B cell (primary cell): ENCODE data around the gene OS9. TPM values are rescaled to one million over a fixed set of nuclear protein-coding genes. Genes with fewer than 3 reads are reported as not detected.

Experiments used
- ATAC-seq: fragments of 200-7000 bp; cut with Tn5 transposase; one replicate; pipeline ENCODE4 v1.10.0; 2021; ENCODE audit warnings: low read depth, mild to moderate bottlenecking, moderate number of reproducible peaks, moderate library complexity
- CTCF ChIA-PET: fragments of 350-600 bp; sonication (Branson Sonifier 250); formaldehyde crosslinking; loops from one replicate; lab custom pipeline; 2021; ENCODE audit warnings: antibody characterized with exemption, inconsistent platforms; lab: Charles Lee
- POLR2A ChIA-PET: fragments of 350-600 bp; sonication (Branson Sonifier 250); formaldehyde crosslinking; loops from one replicate; lab custom pipeline; 2021; ENCODE audit warnings: antibody characterized with exemption; lab: Charles Lee
- DNase-seq: peaks from one replicate; pipeline ENCODE4 v3.0.0; 2013
- H2AFZ ChIP-seq: 2 replicates; pipeline ENCODE4 v1.6.1; 2012; ENCODE audit warnings: mild to moderate bottlenecking, low read depth, low read length; ENCODE audit not compliant: insufficient read depth, poor library complexity, severe bottlenecking
- H3K27ac ChIP-seq, 2 donors: 1 replicate in 1 of 2; 2 replicates in 1 of 2; pipeline ENCODE4 v1.5.1; 2012 to 2013; ENCODE audit warnings: low read length in 2 of 2, mild to moderate bottlenecking in 2 of 2, moderate library complexity in 1 of 2
- H3K27me3 ChIP-seq, 4 experiments: fragments of 200-600 bp in 1 of 4; sonication (generic) in 1 of 4; replicated peaks in 1 of 4; 1 replicate in 2 of 4; 2 replicates in 2 of 4; pipeline versions ENCODE4 v1.6.1 to v1.7.0; 2013 to 2016; ENCODE audit warnings: low read length in 3 of 4, mild to moderate bottlenecking in 2 of 4, mixed read lengths in 1 of 4, moderate library complexity in 1 of 4; ENCODE audit not compliant: insufficient read depth in 4 of 4, control insufficient read depth in 3 of 4; ENCODE audit errors: control extremely low read depth in 1 of 4
- H3K36me3 ChIP-seq, 2 experiments: replicated peaks in 1 of 2; 1 replicate in 1 of 2; 2 replicates in 1 of 2; pipeline versions ENCODE4 v1.6.1 to v1.7.1; 2013; ENCODE audit warnings: low read length in 1 of 2; ENCODE audit not compliant: insufficient read depth in 2 of 2, control insufficient read depth in 1 of 2; ENCODE audit errors: control extremely low read depth in 1 of 2, extremely low read depth in 1 of 2
- H3K4me1 ChIP-seq, 2 donors: fragments of 200-600 bp in 1 of 2; sonication (generic) in 1 of 2; 1 replicate in 1 of 2; 2 replicates in 1 of 2; pipeline versions ENCODE4 v1.5.1 to v1.6.1; 2013 to 2017; ENCODE audit warnings: low read length in 2 of 2; ENCODE audit not compliant: control insufficient read depth in 2 of 2, insufficient read depth in 2 of 2
- H3K4me2 ChIP-seq: replicated peaks from 2 replicates; pipeline ENCODE3; 2012; ENCODE audit warnings: mild to moderate bottlenecking, low read depth, low read length; ENCODE audit not compliant: poor library complexity, severe bottlenecking
- H3K4me3 ChIP-seq, 5 experiments: fragments of 200-600 bp in 1 of 5; sonication (generic) in 1 of 5; 1 replicate in 3 of 5; 2 replicates in 2 of 5; pipeline versions ENCODE4 v1.5.1 to v1.7.0; 2011 to 2016; ENCODE audit warnings: low read length in 4 of 5, mild to moderate bottlenecking in 4 of 5, low read depth in 2 of 5, control low read depth in 1 of 5, moderate library complexity in 1 of 5; ENCODE audit not compliant: insufficient read depth in 1 of 5; ENCODE audit errors: control extremely low read depth in 1 of 5, extremely low read depth in 1 of 5
- H3K79me2 ChIP-seq: fragments of 200-600 bp; sonication (generic); one replicate; pipeline ENCODE4 v1.6.0; 2016; ENCODE audit warnings: low read length; ENCODE audit not compliant: control insufficient read depth, insufficient read depth
- H3K9ac ChIP-seq: fragments of 200-600 bp; sonication (generic); 2 replicates; pipeline ENCODE4 v1.6.1; 2017; ENCODE audit warnings: mild to moderate bottlenecking, low read length, moderate library complexity
- H3K9me3 ChIP-seq, 3 donors: one replicate each; pipeline versions ENCODE4 v1.6.1 to v1.7.1; 2013; ENCODE audit warnings: low read length in 2 of 3; ENCODE audit not compliant: control insufficient read depth in 2 of 3, insufficient read depth in 1 of 3; ENCODE audit errors: control extremely low read depth in 1 of 3
- H4K20me1 ChIP-seq: 2 replicates; pipeline ENCODE4 v1.6.0; 2012; ENCODE audit warnings: mild to moderate bottlenecking, low read length; ENCODE audit not compliant: insufficient read depth, control insufficient read depth, poor library complexity, severe bottlenecking
- H3K27ac Mint-ChIP-seq: one replicate; pipeline ENCODE4 v1.8.0; 2021; ENCODE audit warnings: mixed read lengths
- H3K27me3 Mint-ChIP-seq: one replicate; pipeline ENCODE4 v1.8.0; 2021; ENCODE audit warnings: mixed read lengths
- H3K4me1 Mint-ChIP-seq: one replicate; pipeline ENCODE4 v1.8.0; 2021; ENCODE audit warnings: mixed read lengths
- H3K4me3 Mint-ChIP-seq: one replicate; pipeline ENCODE4 v1.8.0; 2021; ENCODE audit warnings: mixed read lengths
- H3K9me3 Mint-ChIP-seq: one replicate; pipeline ENCODE4 v1.8.0; 2022; ENCODE audit warnings: mixed read lengths; ENCODE audit not compliant: insufficient read depth
- CTCF ChIP-seq: fragments of 200-600 bp; IDR thresholded peaks from one replicate; pipeline ENCODE4 v1.8.0; 2022; ENCODE audit warnings: antibody characterized with exemption, mild to moderate bottlenecking
- EZH2 ChIP-seq: IDR thresholded peaks from 2 replicates; pipeline ENCODE4 v1.6.1; 2012; ENCODE audit warnings: borderline replicate concordance, low read depth, mild to moderate bottlenecking, moderate library complexity, low read length; ENCODE audit not compliant: insufficient read depth, poor library complexity, severe bottlenecking
- WGBS: methylation state at CpG from one replicate; pipeline ENCODE4 v1.1.5; 2013; ENCODE audit warnings: missing lambda C conversion rate; ENCODE audit not compliant: insufficient coverage; 5-methylcytosine and 5-hydroxymethylcytosine counted together
- intact Hi-C: fragments of 100-400 bp; cut with micrococcal nuclease; formaldehyde crosslinking; loops from one replicate; pipeline ENCODE4 v1.10.0; 2022
- polyA plus RNA-seq: library from polyadenylated mRNA; depleted of rRNA; stranded (reverse); fragments of >200 nt; gene quantifications from 2 replicates; pipeline ENCODE4 v1.2.3, GENCODE V29; 2012
- total RNA-seq, 2 donors: library from RNA; stranded (reverse); fragments of 120-200 nt in 1 of 2; gene quantifications; 1 replicate in 1 of 2; 2 replicates in 1 of 2; pipeline versions ENCODE4 v1.2.3 to v1.2.4, GENCODE V29; 2013 to 2022

The OS9 gene
- total and polyA plus RNA-seq, 2 donors (not counting 1 experiment from before 2014, with no cell fraction given) = 182 to 234 TPM

GRCh38 chr12:57715786-57716185 is 21.9 kb downstream of the OS9 start:
- no peak overlapping the region for H3K27ac ChIP-seq
- no peaks in the 10 kb centered on the region for H3K9me3 ChIP-seq
- H3K4me1 Mint-ChIP-seq = peaks cover 9% of the 10 kb centered on the region
- no peak overlapping the region for H3K27ac Mint-ChIP-seq
- H3K36me3 ChIP-seq = peaks cover 3 to 61% of the 10 kb centered on the region in 2 experiments
- H3K27me3 ChIP-seq = no peaks in the 10 kb centered on the region
- H2AFZ ChIP-seq = no peak overlapping the region
- 85% methylated on average over 9 of the region's 12 CpGs for WGBS
- ChIA-PET CTCF (interaction anchor here (1.2 kb wide), 1 partner anchor 132 kb away, joined by 3 read pairs; no protein-coding TSS in a partner anchor), POLR2A (no interaction called here)
- no peaks in the 10 kb centered on the region for H3K27me3 Mint-ChIP-seq
- ATAC-seq = no peak
- no peak overlapping the region for H3K4me3 ChIP-seq
- peak overlapping the region; percentile 27 for H3K4me2 ChIP-seq
- DNase-seq = no peak
- peaks cover 41% of the 10 kb centered on the region for H4K20me1 ChIP-seq
- peak overlapping the region; percentile 8 for H3K4me3 Mint-ChIP-seq
- peaks cover 15% of the 10 kb centered on the region for H3K79me2 ChIP-seq
- peaks cover 13 to 19% of the 10 kb centered on the region in 2 donors for H3K4me1 ChIP-seq
- intact Hi-C loops = no loop called here
- H3K9me3 Mint-ChIP-seq = no peaks in the 10 kb centered on the region
- no peak for TF ChIP-seq EZH2
- no peak for TF ChIP-seq CTCF
- no peak overlapping the region for H3K9ac ChIP-seq

GRCh38 chr12:57716305-57716704 is 22.4 kb downstream of the OS9 start:
- no peak overlapping the region for H3K4me2 ChIP-seq
- H3K36me3 ChIP-seq = peaks cover 3 to 66% of the 10 kb centered on the region in 2 experiments
- CTCF ChIA-PET = no interaction called here

More at GRCh38 chr12:57716305-57716704, 22.4 kb downstream of the OS9 start:
- POLR2A ChIA-PET = no interaction called here
- Mint-ChIP-seq H3K4me1 (peaks cover 9% of the 10 kb centered on the region), H3K9me3 (no peaks in the 10 kb centered on the region), H3K27ac (no peak overlapping the region), H3K27me3 (no peaks in the 10 kb centered on the region), H3K4me3 (no peak overlapping the region)
- Histone ChIP-seq H4K20me1 (peaks cover 41% of the 10 kb centered on the region), H3K27me3 (no peaks in the 10 kb centered on the region), H3K4me1 (peaks cover 13 to 19% of the 10 kb centered on the region in 2 donors), H3K9me3 (no peaks in the 10 kb centered on the region), H3K4me3 (no peak overlapping the region), H3K79me2 (peaks cover 15% of the 10 kb centered on the region), H3K27ac (no peak overlapping the region), H3K9ac (no peak overlapping the region), H2AFZ (no peak overlapping the region)
- intact Hi-C loops = no loop called here
- WGBS = 100% methylated on average over 2 of the region's 4 CpGs
- no peak for TF ChIP-seq CTCF
- no peak for TF ChIP-seq EZH2
- DNase-seq (no peak), ATAC-seq (no peak)
